Muscle layer of duodenum (tissue), 2 donors: Measurements from ENCODE around the gene FBXO22.
"Not testable (repeated sequence)": the region's sequence is repeated elsewhere in the genome, so short reads cannot be mapped to it uniquely, and the experiment has no call there.

Source experiments
- H3K27ac ChIP-seq: one replicate; pipeline ENCODE4 v1.7.0; 2013; ENCODE audit warnings: mild to moderate bottlenecking, low read length
- H3K27me3 ChIP-seq: one replicate; pipeline ENCODE4 v1.7.0; 2013; ENCODE audit warnings: low read depth, mild to moderate bottlenecking, control low read depth, low read length
- H3K36me3 ChIP-seq, 2 donors: one replicate each; pipeline ENCODE4 v1.7.0; 2013; ENCODE audit warnings: low read length in 2 of 2, control low read depth in 1 of 2, mild to moderate bottlenecking in 1 of 2; ENCODE audit not compliant: insufficient read depth in 2 of 2, control insufficient read depth in 1 of 2
- H3K4me1 ChIP-seq, 2 donors: one replicate each; pipeline ENCODE4 v1.7.0; 2013; ENCODE audit warnings: low read length in 2 of 2, mild to moderate bottlenecking in 2 of 2, control low read depth in 1 of 2, moderate library complexity in 1 of 2; ENCODE audit not compliant: insufficient read depth in 2 of 2, control insufficient read depth in 1 of 2
- H3K4me3 ChIP-seq, 2 donors: one replicate each; pipeline ENCODE4 v1.7.0; 2013; ENCODE audit warnings: low read length in 2 of 2, low read depth in 1 of 2, mild to moderate bottlenecking in 1 of 2
- H3K9me3 ChIP-seq, 2 donors: one replicate each; pipeline ENCODE4 v1.7.0; 2013; ENCODE audit warnings: low read length in 2 of 2, control low read depth in 1 of 2, mild to moderate bottlenecking in 1 of 2; ENCODE audit not compliant: control insufficient read depth in 1 of 2
- donor health status: healthy.

FBXO22 gene

DNA sequence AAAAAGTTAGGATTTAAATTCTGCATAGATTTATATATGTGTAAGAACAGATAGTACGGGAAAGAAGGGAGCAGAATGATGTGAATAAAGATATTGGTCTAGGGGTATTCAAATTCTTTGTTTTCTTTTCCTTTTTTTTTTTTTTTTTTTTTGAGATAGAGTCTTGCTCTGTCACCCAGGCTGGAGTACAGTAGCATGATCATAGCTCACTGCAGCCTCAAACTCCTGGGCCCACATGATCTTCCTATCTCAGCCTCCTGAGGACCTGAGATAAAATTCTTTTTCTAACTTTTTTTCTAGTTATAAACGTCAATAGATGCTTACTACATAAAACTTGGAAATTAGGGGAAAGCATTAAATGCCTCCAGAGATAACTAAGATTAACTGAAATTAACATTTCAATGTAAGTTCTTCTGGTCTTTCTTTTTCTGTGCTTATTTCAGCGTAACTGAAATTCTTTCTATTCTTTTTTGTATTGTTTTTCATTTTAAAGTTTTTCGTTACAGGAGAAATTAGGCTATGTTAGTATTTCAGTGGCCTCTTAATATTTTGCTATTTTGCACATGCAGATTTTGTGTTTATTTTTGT lies 31.2 kb upstream of the FBXO22 start:
- Histone ChIP-seq H3K27ac (no peak overlapping the region), H3K36me3 (peaks cover 11 to 19% of the 10 kb centered on the region in 2 donors), H3K4me1 (no peaks in the 10 kb centered on the region), H3K4me3 (no peak overlapping the region), H3K9me3 (no peaks in the 10 kb centered on the region), H3K27me3 (no peaks in the 10 kb centered on the region)

DNA sequence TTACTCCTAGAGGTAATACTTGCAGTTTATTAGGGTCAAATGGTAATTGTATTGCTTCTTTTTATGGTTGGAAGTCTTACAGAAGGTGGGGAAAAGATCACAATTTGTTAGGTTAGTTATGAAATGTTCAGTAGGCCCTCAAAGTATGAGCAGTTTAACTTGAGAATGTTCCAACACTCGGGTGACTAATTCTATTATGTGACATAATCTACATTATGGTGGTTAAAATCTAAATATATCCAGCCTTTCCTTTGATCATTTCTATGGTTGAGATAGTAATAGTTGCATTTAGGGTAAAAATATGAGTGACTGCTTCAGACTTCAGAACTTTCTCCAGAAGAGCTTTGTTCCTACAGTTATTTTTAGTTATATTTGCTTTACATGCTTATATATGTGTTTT lies 19.6 kb upstream of the FBXO22 start:
- no peak overlapping the region for H3K27ac ChIP-seq
- H3K9me3 ChIP-seq = no peaks in the 10 kb centered on the region
- H3K4me1 ChIP-seq = no peaks in the 10 kb centered on the region
- H3K4me3 ChIP-seq = no peak overlapping the region
- H3K27me3 ChIP-seq = no peaks in the 10 kb centered on the region
- H3K36me3 ChIP-seq = peaks cover 10 to 26% of the 10 kb centered on the region in 2 donors

DNA sequence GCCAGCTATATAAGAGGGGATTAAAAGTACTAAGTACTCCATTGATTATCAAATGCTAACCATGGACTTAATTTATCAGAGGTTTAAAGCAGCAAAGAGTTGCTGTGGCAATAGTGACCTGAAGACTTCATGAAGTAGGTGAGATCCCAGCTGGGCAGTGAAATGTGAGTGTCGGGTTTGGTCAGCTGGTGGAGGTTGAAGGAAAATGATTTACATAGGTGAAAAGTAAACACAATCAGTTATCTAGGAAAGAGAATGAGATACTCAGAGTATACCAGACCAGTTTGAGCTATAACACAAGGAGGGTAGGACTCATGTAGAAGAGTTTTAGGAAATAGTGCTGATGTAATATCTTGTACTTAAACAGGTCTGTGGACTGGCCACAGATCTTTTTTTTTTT lies 16.5 kb upstream of the FBXO22 start:
- no peaks in the 10 kb centered on the region for H3K9me3 ChIP-seq
- H3K4me1 ChIP-seq = peaks cover 0 to 3% of the 10 kb centered on the region in 2 donors
- H3K36me3 ChIP-seq = peaks cover 3 to 30% of the 10 kb centered on the region in 2 donors
- H3K27me3 ChIP-seq = no peaks in the 10 kb centered on the region
- H3K4me3 ChIP-seq = no peak overlapping the region
- no peak overlapping the region for H3K27ac ChIP-seq

DNA sequence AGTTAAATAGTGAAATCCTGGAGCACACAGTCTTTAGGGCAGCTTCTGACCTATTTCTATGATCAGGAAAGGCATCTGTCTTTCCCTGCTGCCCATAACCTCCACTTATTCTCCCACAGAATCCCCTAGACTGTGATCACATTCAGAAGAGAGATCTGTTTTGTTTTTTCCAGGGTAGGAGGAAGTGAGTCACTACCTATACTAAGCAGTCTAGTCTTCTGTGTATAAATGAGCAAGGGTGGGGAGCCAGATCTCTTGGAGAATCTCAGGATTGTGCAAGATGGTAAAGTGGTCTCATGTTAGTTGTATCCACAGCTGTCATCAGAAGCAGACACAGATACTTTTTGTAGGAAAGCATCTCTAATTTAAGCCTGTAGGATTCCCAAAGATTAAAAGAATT lies 11.8 kb upstream of the FBXO22 start:
- Histone ChIP-seq H3K27me3 (no peaks in the 10 kb centered on the region), H3K4me3 (no peak overlapping the region), H3K4me1 (peaks cover 0 to 3% of the 10 kb centered on the region in 2 donors), H3K27ac (peak overlapping the region; percentile 3), H3K36me3 (peaks cover 0 to 25% of the 10 kb centered on the region in 2 donors), H3K9me3 (no peaks in the 10 kb centered on the region)

DNA sequence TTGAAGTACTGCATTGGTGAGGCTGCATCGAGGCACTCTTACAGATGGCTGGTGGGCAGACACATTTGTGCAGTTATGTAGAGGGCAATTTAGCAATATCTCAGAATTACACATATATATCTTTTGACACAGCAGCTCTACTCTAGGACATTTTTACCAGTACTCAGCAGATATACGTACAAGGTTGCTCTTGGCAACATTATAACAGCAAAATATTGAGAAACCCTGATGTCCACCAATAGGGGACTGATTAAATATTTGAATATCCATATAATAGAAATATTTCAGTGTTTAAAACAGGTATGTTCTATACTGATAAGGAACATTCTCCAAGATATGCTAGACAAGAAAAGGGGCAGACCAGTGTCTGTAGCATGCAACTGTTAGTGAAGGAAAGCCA lies 7.9 kb upstream of the FBXO22 start:
- Histone ChIP-seq H3K4me1 (peaks cover 0 to 3% of the 10 kb centered on the region in 2 donors), H3K27me3 (no peaks in the 10 kb centered on the region), H3K27ac (no peak overlapping the region), H3K36me3 (peaks cover 0 to 8% of the 10 kb centered on the region in 2 donors), H3K9me3 (no peaks in the 10 kb centered on the region), H3K4me3 (no peak overlapping the region)

DNA sequence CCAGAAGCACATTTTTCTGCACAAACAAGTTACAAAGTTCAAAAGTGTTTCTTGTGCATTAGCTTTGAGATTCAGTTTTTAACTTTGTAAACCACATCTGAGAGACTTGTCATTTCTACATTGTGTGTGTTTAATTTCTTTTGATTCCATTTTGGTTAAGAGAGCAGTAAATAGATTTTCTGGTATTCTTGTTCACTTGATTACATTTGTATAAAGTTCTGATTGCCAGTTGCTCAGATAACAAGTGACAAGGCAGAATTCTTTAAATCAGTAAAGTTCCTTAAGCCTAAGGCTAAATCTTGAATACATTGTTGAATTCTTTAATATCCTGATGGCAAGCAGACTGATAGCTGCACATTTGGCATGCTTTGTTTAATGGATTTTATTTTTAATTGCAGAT lies 3.1 kb upstream of the FBXO22 start:
- H3K27ac ChIP-seq = no peak overlapping the region
- peaks cover 8 to 23% of the 10 kb centered on the region in 2 donors for H3K4me1 ChIP-seq
- H3K4me3 ChIP-seq = no peak overlapping the region
- no peaks in the 10 kb centered on the region for H3K9me3 ChIP-seq
- no peaks in the 10 kb centered on the region for H3K27me3 ChIP-seq
- no peaks in the 10 kb centered on the region for H3K36me3 ChIP-seq

DNA sequence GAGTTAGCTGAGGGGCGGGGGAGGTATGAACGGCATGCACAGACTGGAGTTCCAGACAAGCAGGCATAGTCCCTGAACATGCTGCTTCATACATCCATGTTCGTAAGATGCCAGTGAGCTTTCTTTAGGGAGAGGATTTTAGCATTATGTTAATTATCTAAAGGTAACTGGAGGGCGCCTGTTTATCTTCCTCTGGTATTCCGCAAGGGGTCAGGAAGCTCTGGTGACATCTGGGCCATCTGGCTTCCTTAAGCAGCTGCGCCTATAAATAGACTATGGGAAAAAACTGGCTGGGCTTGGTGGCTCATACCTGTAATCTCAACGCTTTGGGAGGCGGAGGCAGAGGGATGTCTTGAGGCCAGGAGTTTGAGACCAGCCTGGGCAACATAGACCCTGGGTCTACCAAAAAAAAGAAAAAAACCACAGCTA lies 1.5 kb upstream of the FBXO22 start:
- Histone ChIP-seq H3K9me3 (no peaks in the 10 kb centered on the region), H3K36me3 (no peaks in the 10 kb centered on the region), H3K27me3 (no peaks in the 10 kb centered on the region), H3K4me1 (peaks cover 8 to 30% of the 10 kb centered on the region in 2 donors), H3K27ac (no peak overlapping the region), H3K4me3 (no peak overlapping the region)

DNA sequence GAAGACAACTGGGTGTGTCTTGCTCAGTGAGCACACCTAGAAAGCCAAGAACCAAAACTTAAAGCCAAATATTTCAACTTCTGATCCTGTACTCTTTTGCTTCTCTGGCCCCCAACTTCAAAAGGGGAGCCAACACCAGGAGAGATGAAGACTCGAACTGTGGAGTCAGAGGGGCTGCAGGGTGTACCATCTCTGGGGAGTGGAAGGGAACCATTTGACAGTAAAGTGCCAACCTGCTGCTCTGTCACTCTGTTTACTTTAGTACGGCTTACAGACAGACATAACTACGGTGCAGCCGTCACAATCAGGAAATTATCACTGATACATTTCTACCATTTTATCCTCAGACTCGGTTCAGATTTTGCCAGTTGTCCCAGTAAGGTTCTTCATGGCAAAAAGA lies 1.6 kb downstream of the FBXO22 start:
- Histone ChIP-seq H3K27ac (no peak overlapping the region), H3K27me3 (no peaks in the 10 kb centered on the region), H3K4me1 (peaks cover 8 to 30% of the 10 kb centered on the region in 2 donors), H3K9me3 (no peaks in the 10 kb centered on the region), H3K36me3 (peaks cover 0 to 4% of the 10 kb centered on the region in 2 donors), H3K4me3 (no peak overlapping the region)

DNA sequence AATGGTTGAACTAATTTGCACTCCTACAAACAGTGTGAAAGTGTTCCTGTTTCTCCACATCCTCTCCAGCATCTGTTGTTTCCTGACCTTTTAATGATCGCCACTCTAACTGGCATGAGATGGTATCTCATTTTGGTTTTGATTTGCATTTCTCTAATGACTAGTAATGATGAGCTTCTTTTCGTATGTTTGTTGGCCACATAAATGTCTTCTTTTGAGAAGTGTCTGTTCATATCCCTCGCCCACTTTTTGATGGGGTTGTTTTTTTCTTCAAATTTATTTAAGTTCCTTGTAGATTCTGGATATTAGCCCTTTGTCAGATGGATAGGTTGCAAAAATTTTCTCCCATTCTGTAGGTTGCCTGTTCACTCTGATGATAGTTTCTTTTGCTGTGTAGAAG lies 6.7 kb downstream of the FBXO22 start:
- H3K4me1 ChIP-seq, H3K4me3 ChIP-seq, H3K9me3 ChIP-seq, H3K27ac ChIP-seq, H3K27me3 ChIP-seq: not testable (repeated sequence)
- H3K36me3 ChIP-seq = peaks cover 17 to 32% of the 10 kb centered on the region in 2 donors

DNA sequence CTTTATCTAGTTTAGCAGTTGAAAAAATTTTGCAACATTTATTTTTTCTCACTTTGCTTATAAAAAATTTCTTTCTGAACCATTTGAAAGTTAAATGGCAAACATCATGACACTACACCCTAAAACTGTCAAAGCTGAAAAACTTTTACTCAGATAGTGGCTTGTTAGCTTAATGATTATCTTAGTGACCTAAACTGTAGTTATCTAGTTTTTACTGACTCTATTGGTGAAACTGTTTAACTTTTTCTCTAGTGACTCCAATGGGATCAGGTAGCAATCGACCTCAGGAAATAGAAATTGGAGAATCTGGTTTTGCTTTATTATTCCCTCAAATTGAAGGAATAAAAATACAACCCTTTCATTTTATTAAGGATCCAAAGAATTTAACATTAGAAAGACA lies 13.3 kb downstream of the FBXO22 start:
- peaks cover 33 to 38% of the 10 kb centered on the region in 2 donors for H3K36me3 ChIP-seq
- H3K27ac ChIP-seq = no peak overlapping the region
- H3K9me3 ChIP-seq = no peaks in the 10 kb centered on the region
- H3K27me3 ChIP-seq = no peaks in the 10 kb centered on the region
- no peak overlapping the region for H3K4me3 ChIP-seq
- peaks cover 0 to 2% of the 10 kb centered on the region in 2 donors for H3K4me1 ChIP-seq

DNA sequence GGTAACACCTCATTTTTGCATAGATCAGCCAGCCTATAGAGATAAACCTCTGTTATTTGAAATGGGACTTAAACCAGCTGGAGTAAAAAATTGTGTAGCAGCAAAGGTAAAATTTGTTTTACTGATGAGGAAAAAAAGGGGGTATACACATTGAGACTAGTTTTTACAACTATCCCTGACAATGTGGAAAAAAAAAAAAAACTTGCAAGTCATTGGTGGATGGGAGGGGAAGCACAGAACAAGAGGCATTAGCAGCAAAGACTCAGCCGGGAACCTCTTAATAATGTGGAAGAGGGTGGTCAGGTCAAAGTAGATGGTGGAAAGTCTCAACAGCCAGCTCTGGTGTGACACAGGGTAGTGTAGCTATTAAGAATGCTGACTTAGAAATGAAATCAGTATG lies 14.5 kb downstream of the FBXO22 start:
- H3K27ac ChIP-seq = no peak overlapping the region
- peaks cover 0 to 11% of the 10 kb centered on the region in 2 donors for H3K4me1 ChIP-seq
- peaks cover 32 to 34% of the 10 kb centered on the region in 2 donors for H3K36me3 ChIP-seq
- H3K9me3 ChIP-seq = no peaks in the 10 kb centered on the region
- no peaks in the 10 kb centered on the region for H3K27me3 ChIP-seq
- no peak overlapping the region for H3K4me3 ChIP-seq

DNA sequence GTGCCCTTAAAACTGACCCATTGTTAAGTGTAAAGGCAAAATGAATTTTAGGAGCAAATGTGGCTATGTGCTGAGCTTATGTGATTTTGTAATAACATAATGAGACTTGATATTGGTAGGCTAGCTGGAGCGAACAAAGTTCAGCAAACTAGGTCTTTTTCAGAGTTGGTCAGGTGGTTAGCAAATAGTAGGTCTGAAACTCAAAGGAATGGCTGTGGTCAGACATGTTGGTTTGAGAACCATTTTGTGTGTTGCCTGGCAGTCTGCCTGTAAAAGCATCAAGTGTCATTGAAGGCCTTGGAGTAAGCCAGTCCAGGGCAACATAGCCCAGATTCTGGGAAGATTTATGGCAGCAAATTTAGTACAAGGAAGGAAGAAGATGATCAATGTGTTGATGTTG lies 16.4 kb downstream of the FBXO22 start:
- no peak overlapping the region for H3K4me3 ChIP-seq

More for the DNA sequence above, 16.4 kb downstream of the FBXO22 start:
- Histone ChIP-seq H3K9me3 (no peaks in the 10 kb centered on the region), H3K4me1 (peaks cover 0 to 11% of the 10 kb centered on the region in 2 donors), H3K27ac (no peak overlapping the region), H3K36me3 (peaks cover 15 to 16% of the 10 kb centered on the region in 2 donors), H3K27me3 (no peaks in the 10 kb centered on the region)
